ENCODE measurements around the gene TTBK2. TPM values are rescaled to one million over a fixed set of nuclear protein-coding genes. Genes with fewer than 3 reads are reported as not detected.
"Not testable (repeated sequence)": the region's sequence is repeated elsewhere in the genome, so short reads cannot be mapped to it uniquely, and the experiment has no call there.

TTBK2 gene
- total RNA-seq, 1 experiment from 2014 or later, result 10.6 TPM

DNA sequence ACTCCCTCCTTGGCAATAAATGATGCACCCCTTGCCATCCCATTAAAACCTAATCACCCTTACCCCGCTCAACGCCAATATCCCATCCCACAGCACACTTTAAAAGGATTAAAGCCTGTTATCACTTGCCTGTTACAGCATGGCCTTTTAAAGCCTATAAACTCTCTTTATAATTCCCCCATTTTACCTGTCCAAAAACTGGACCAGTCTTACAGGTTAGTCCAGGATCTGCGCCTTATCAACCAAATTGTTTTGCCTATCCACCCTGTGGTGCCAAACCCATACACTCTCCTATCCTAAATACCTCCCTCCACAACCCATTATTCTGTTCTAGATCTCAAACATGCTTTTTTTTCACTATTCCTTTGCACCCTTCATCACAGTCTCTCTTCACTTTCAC, 33.2 kb downstream of the TTBK2 start:
- H3K36me3 ChIP-seq (ENCODE audit: control insufficient read depth in 1 of 2, insufficient read depth in 2 of 2, low read length in 2 of 2); CTCF ChIA-PET; H3K4me3 ChIP-seq (replicated peaks in 1 of 2; ENCODE audit: low read depth in 1 of 2, low read length in 2 of 2); H3K4me2 ChIP-seq (ENCODE audit: low read length); H3K27ac ChIP-seq (ENCODE audit: low read depth, low read length); BruUV-seq (replicated peaks); DNase-seq (ENCODE audit: low read depth, low spot score); H3K27me3 ChIP-seq (ENCODE audit: insufficient read depth, low read length); POLR2A ChIA-PET; H3K9ac ChIP-seq (ENCODE audit: low read length); H2AFZ ChIP-seq (ENCODE audit: low read depth, low read length, poor library complexity, severe bottlenecking); RAD21 ChIA-PET (ENCODE audit: low non-redundant PET in 1 of 2, low total read pairs in 2 of 2, uncharacterized antibody in 2 of 2, unreplicated experiment in 2 of 2); H3K9me2 ChIP-seq (ENCODE audit: insufficient read depth); intact Hi-C loops (cut with micrococcal nuclease); H3K79me2 ChIP-seq (ENCODE audit: insufficient read depth, low read length); H3K9me3 ChIP-seq (ENCODE audit: control insufficient read depth in 1 of 2, insufficient read depth in 1 of 2, low read depth in 1 of 2, low read length in 2 of 2); ATAC-seq; H4K20me1 ChIP-seq (ENCODE audit: insufficient read depth): not testable (repeated sequence)
- peaks cover 2 to 20% of the 10 kb centered on the region in 2 experiments; a peak in 3 of 4 replicates for H3K4me1 ChIP-seq (ENCODE audit: control insufficient read depth in 1 of 2, insufficient read depth in 2 of 2, low read length in 2 of 2)

DNA sequence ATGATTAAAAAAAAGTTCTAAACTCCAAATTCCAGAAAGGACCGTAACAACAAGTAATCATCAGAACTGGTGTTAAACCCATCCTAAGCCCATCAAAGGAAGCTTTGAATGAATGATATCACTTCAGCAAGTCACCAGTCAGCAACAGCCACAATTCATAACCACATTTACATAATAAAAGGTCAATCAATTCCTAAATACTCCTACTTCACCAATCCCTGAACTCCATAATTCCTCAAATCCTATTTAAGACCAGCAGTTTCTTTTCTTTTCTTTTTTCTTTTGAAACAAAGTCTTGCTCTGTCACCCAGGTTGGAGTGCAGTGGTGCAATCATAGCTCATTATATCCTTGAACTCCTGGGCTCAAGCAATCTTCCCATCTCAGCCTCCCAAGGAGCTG, 40.5 kb downstream of the TTBK2 start:
- Histone ChIP-seq H3K79me2 (ENCODE audit: insufficient read depth, low read length) (no peaks in the 10 kb centered on the region), H3K27me3 (ENCODE audit: insufficient read depth, low read length) (no peaks in the 10 kb centered on the region), H2AFZ (ENCODE audit: low read depth, low read length, poor library complexity, severe bottlenecking) (no peak overlapping the region), H3K36me3 (ENCODE audit: control insufficient read depth in 1 of 2, insufficient read depth in 2 of 2, low read length in 2 of 2) (no peaks in the 10 kb centered on the region), H3K4me1 (ENCODE audit: control insufficient read depth in 1 of 2, insufficient read depth in 2 of 2, low read length in 2 of 2) (no peaks in the 10 kb centered on the region), H3K4me3 (replicated peaks in 1 of 2; ENCODE audit: low read depth in 1 of 2, low read length in 2 of 2) (no peak overlapping the region), H4K20me1 (ENCODE audit: insufficient read depth) (no peaks in the 10 kb centered on the region), H3K9me3 (ENCODE audit: control insufficient read depth in 1 of 2, insufficient read depth in 1 of 2, low read depth in 1 of 2, low read length in 2 of 2) (no peaks in the 10 kb centered on the region), H3K9ac (ENCODE audit: low read length) (no peak overlapping the region), H3K27ac (ENCODE audit: low read depth, low read length) (no peak overlapping the region), H3K9me2 (ENCODE audit: insufficient read depth) (no peaks in the 10 kb centered on the region), H3K4me2 (ENCODE audit: low read length) (no peak overlapping the region)
- RAD21 ChIA-PET (ENCODE audit: low non-redundant PET in 1 of 2, low total read pairs in 2 of 2, uncharacterized antibody in 2 of 2, unreplicated experiment in 2 of 2), result no interaction called here
- POLR2A ChIA-PET, result interaction anchor here (0.7 kb wide), 1 partner anchor 147 kb away, joined by 3 read pairs; no protein-coding TSS in a partner anchor
- no peak for DNase-seq (ENCODE audit: low read depth, low spot score)
- BruUV-seq (replicated peaks), result no TSS peak
- ATAC-seq, result no peak
- CTCF ChIA-PET, result no interaction called here
- intact Hi-C loops (cut with micrococcal nuclease), result no loop called here
- TF ChIP-seq EZH2phosphoT487 (IDR thresholded peaks at IDR 0.05; ENCODE audit: borderline replicate concordance) (no peak), TCF7L2 (IDR thresholded peaks at IDR 0.05; ENCODE audit: borderline replicate concordance, extremely low read depth, insufficient read depth, insufficient read length) (no peak), RAD21 (IDR thresholded peaks at IDR 0.05; ENCODE audit: low read depth) (no peak), ELF1 (IDR thresholded peaks at IDR 0.05; ENCODE audit: borderline replicate concordance, low read depth) (no peak), EZH2 (IDR thresholded peaks at IDR 0.05) (no peak), CBX3 (IDR thresholded peaks at IDR 0.05; ENCODE audit: low read depth) (no peak), FOSL1 (IDR thresholded peaks at IDR 0.05; ENCODE audit: low read depth) (no peak), POLR2A (IDR thresholded peaks at IDR 0.05; ENCODE audit: borderline replicate concordance, extremely low read depth, insufficient read depth, insufficient read length) (no peak), JUND (IDR thresholded peaks at IDR 0.05) (no peak), CEBPB (IDR thresholded peaks at IDR 0.05; ENCODE audit: low read depth) (no peak), EGR1 (IDR thresholded peaks at IDR 0.05; ENCODE audit: low read depth) (no peak), SP1 (IDR thresholded peaks at IDR 0.05; ENCODE audit: low read depth) (no peak)
- TF ChIP-seq, protein P1, sequence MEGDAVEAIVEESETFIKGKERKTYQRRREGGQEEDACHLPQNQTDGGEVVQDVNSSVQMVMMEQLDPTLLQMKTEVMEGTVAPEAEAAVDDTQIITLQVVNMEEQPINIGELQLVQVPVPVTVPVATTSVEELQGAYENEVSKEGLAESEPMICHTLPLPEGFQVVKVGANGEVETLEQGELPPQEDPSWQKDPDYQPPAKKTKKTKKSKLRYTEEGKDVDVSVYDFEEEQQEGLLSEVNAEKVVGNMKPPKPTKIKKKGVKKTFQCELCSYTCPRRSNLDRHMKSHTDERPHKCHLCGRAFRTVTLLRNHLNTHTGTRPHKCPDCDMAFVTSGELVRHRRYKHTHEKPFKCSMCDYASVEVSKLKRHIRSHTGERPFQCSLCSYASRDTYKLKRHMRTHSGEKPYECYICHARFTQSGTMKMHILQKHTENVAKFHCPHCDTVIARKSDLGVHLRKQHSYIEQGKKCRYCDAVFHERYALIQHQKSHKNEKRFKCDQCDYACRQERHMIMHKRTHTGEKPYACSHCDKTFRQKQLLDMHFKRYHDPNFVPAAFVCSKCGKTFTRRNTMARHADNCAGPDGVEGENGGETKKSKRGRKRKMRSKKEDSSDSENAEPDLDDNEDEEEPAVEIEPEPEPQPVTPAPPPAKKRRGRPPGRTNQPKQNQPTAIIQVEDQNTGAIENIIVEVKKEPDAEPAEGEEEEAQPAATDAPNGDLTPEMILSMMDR (IDR thresholded peaks at IDR 0.05 in 2 of 3, conservative IDR thresholded peaks at IDR 0.05 in 1 of 3; ENCODE audit: borderline replicate concordance in 1 of 3, insufficient read depth in 1 of 3, low read depth in 2 of 3, low read length in 2 of 3), result no peak
- TF ChIP-seq, protein P2, sequence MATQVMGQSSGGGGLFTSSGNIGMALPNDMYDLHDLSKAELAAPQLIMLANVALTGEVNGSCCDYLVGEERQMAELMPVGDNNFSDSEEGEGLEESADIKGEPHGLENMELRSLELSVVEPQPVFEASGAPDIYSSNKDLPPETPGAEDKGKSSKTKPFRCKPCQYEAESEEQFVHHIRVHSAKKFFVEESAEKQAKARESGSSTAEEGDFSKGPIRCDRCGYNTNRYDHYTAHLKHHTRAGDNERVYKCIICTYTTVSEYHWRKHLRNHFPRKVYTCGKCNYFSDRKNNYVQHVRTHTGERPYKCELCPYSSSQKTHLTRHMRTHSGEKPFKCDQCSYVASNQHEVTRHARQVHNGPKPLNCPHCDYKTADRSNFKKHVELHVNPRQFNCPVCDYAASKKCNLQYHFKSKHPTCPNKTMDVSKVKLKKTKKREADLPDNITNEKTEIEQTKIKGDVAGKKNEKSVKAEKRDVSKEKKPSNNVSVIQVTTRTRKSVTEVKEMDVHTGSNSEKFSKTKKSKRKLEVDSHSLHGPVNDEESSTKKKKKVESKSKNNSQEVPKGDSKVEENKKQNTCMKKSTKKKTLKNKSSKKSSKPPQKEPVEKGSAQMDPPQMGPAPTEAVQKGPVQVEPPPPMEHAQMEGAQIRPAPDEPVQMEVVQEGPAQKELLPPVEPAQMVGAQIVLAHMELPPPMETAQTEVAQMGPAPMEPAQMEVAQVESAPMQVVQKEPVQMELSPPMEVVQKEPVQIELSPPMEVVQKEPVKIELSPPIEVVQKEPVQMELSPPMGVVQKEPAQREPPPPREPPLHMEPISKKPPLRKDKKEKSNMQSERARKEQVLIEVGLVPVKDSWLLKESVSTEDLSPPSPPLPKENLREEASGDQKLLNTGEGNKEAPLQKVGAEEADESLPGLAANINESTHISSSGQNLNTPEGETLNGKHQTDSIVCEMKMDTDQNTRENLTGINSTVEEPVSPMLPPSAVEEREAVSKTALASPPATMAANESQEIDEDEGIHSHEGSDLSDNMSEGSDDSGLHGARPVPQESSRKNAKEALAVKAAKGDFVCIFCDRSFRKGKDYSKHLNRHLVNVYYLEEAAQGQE (IDR thresholded peaks at IDR 0.05; ENCODE audit: low read depth), result no peak
- TF ChIP-seq, protein P3, sequence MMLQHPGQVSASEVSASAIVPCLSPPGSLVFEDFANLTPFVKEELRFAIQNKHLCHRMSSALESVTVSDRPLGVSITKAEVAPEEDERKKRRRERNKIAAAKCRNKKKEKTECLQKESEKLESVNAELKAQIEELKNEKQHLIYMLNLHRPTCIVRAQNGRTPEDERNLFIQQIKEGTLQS (IDR thresholded peaks at IDR 0.05), result no peak
- TF ChIP-seq, protein P4, sequence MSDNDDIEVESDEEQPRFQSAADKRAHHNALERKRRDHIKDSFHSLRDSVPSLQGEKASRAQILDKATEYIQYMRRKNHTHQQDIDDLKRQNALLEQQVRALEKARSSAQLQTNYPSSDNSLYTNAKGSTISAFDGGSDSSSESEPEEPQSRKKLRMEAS (IDR thresholded peaks at IDR 0.05), result no peak
